T-helper 1 cell treated with Interleukin-12 subunit alpha and Interleukin-12 subunit beta and Interleukin-4 antibody, amounts not matched to agents 30 ng/mL and 1 ng/mL, for 36 hours (primary cell): ENCODE results near the gene NBDY. TPM values are rescaled to one million over a fixed set of nuclear protein-coding genes. Genes with fewer than 3 reads are reported as not detected.
"Not testable (repeated sequence)": the region's sequence is repeated elsewhere in the genome, so short reads cannot be mapped to it uniquely, and the experiment has no call there.

Experiments
- intact Hi-C: fragments of 100-400 bp; cut with micrococcal nuclease; formaldehyde crosslinking; loops from one replicate; pipeline ENCODE4 v1.15.1; 2024
- total RNA-seq: library from RNA; stranded (reverse); gene quantifications from 2 replicates; pipeline ENCODE4 v1.2.3, GENCODE V29; 2022

NBDY gene
- 46.5 and 47.7 TPM in 2 replicates for total RNA-seq

- intact Hi-C loops = loop anchor here (5.0 kb wide), 4 partner anchors 267 to 362 kb away; no protein-coding TSS in a partner anchor
Observed at GRCh38 chrX:56729152-56729850, at the start of gene NBDY. Gene NBDY (plus strand): TSS chrX:56729243. CDS start chrX:56729354, 111 bp downstream.

- intact Hi-C loops = not testable (repeated sequence)
Observed at GRCh38 chrX:56704530-56704929, 24.5 kb upstream of the NBDY start.

- intact Hi-C loops = loop anchor here (1.0 to 5.0 kb wide), 7 partner anchors 163 to 507 kb away; partner anchors contain the start of gene UBQLN2
Observed at GRCh38 chrX:56726605-56727004, 2.4 kb upstream of the NBDY start.

- intact Hi-C loops = loop anchor here (5.0 kb wide), 4 partner anchors 265 to 360 kb away; no protein-coding TSS in a partner anchor
Observed at GRCh38 chrX:56727531-56727930, 1.5 kb upstream of the NBDY start.

GRCh38 chrX:56728321-56728720 is 722 bp upstream of the NBDY start:
- intact Hi-C loops = loop anchor here (5.0 kb wide), 4 partner anchors 266 to 361 kb away; no protein-coding TSS in a partner anchor

GRCh38 chrX:56728752-56729151 is 291 bp upstream of the NBDY start:
- intact Hi-C loops = loop anchor here (5.0 kb wide), 4 partner anchors 266 to 361 kb away; no protein-coding TSS in a partner anchor

- intact Hi-C loops = loop anchor here (1.0 to 2.0 kb wide), 4 partner anchors 451 to 1573 kb away; no protein-coding TSS in a partner anchor
Observed at GRCh38 chrX:56733459-56734046, 4.5 kb downstream of the NBDY start.

- intact Hi-C loops = no loop called here
Observed at GRCh38 chrX:56736219-56736618, 7.2 kb downstream of the NBDY start.

- intact Hi-C loops = no loop called here
Observed at GRCh38 chrX:56738670-56739069, 9.6 kb downstream of the NBDY start.

GRCh38 chrX:56744996-56745395 is 16.0 kb downstream of the NBDY start:
- intact Hi-C loops = no loop called here

GRCh38 chrX:56746996-56747395 is 18.0 kb downstream of the NBDY start:
- intact Hi-C loops = no loop called here

- intact Hi-C loops = no loop called here
Observed at GRCh38 chrX:56751071-56751470, 22.0 kb downstream of the NBDY start.

GRCh38 chrX:56757327-56757726 is 28.3 kb downstream of the NBDY start:
- intact Hi-C loops = no loop called here

- intact Hi-C loops = no loop called here
Observed at GRCh38 chrX:56758456-56758855, 29.4 kb downstream of the NBDY start.

- intact Hi-C loops = no loop called here
Observed at GRCh38 chrX:56759736-56760409, 30.8 kb downstream of the NBDY start.

GRCh38 chrX:56760410-56761124 is 31.5 kb downstream of the NBDY start:
- intact Hi-C loops = not testable (repeated sequence)

- intact Hi-C loops = no loop called here
Observed at GRCh38 chrX:56761167-56761566, 32.1 kb downstream of the NBDY start.

GRCh38 chrX:56762220-56762619 is 33.2 kb downstream of the NBDY start:
- intact Hi-C loops = no loop called here

GRCh38 chrX:56762707-56763555 is 33.9 kb downstream of the NBDY start:
- intact Hi-C loops = no loop called here

- intact Hi-C loops = no loop called here
Observed at GRCh38 chrX:56763556-56764152, 34.6 kb downstream of the NBDY start.
